GM12801 (cell line): ENCODE results near the gene SFXN4.

Source experiments
- TF ChIP-seq, protein P1 (sequence below): IDR thresholded peaks from one replicate; pipeline ENCODE4 v1.5.1; 2011; ENCODE audit warnings: control low read depth; ENCODE audit not compliant: insufficient read length; ENCODE audit errors: extremely low read depth

Gene SFXN4

GRCh38 chr10:119149157-119149556 is 16.4 kb downstream of the SFXN4 start:
- TF ChIP-seq, protein P1, sequence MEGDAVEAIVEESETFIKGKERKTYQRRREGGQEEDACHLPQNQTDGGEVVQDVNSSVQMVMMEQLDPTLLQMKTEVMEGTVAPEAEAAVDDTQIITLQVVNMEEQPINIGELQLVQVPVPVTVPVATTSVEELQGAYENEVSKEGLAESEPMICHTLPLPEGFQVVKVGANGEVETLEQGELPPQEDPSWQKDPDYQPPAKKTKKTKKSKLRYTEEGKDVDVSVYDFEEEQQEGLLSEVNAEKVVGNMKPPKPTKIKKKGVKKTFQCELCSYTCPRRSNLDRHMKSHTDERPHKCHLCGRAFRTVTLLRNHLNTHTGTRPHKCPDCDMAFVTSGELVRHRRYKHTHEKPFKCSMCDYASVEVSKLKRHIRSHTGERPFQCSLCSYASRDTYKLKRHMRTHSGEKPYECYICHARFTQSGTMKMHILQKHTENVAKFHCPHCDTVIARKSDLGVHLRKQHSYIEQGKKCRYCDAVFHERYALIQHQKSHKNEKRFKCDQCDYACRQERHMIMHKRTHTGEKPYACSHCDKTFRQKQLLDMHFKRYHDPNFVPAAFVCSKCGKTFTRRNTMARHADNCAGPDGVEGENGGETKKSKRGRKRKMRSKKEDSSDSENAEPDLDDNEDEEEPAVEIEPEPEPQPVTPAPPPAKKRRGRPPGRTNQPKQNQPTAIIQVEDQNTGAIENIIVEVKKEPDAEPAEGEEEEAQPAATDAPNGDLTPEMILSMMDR, result no peak

- TF ChIP-seq, protein P1, result no peak
Observed at GRCh38 chr10:119143657-119144056, 21.9 kb downstream of the SFXN4 start.

GRCh38 chr10:119140603-119141245 is 24.8 kb downstream of the SFXN4 start:
- TF ChIP-seq, protein P1, result no peak

- TF ChIP-seq, protein P1, result no peak
Observed at GRCh38 chr10:119139464-119140067, 25.9 kb downstream of the SFXN4 start.

- TF ChIP-seq, protein P1, result no peak
Observed at GRCh38 chr10:119138346-119139306, 26.9 kb downstream of the SFXN4 start.

DNA sequence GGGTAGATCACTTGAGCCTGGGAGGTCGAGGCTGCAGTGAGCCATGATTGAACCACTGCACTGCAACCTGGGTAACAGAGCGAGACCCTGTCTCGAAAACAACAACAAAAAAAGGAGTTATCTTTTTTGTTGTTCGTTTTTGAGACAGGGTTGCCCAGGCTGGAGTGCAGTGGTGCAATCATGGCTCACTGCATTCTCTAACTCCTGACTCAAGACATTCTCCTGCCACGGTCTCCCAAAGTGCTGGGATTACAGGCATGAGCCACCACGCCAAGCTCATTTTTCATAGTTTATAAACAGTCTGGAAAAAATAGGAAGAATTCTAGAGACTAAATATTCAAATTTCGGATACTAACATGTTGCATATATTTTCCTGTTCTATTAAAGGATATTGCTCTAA is 29.4 kb downstream of the SFXN4 start:
- TF ChIP-seq, protein P1, result no peak

DNA sequence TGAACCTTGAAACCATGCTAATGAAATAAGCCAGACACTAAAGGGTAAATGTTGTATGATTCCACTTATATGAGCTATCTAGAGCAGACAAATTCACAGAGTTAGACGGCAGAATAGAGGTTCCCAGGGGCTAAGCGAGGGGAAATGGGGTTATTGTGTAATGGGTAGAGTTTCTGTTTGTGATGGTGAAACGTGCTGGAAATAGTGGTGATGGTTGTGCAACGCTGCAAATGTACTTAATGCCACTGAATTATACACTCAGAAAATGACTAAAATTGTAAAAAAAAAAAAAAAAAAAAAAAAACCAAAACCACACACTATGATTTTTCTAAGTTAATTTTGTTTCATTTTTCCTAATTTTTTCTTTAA is 30.0 kb downstream of the SFXN4 start:
- TF ChIP-seq, protein P1, result no peak
